C4-2B (cell line): ENCODE results near the gene DRP2.
"Not testable (repeated sequence)": the region's sequence is repeated elsewhere in the genome, so short reads cannot be mapped to it uniquely, and the experiment has no call there.

Experiments
- H3K27ac ChIP-seq: fragments of 450-650 bp; 2 replicates; pipeline ENCODE4 v1.5.1; 2017
- CTCF ChIP-seq: fragments of 450-650 bp; conservative IDR thresholded peaks from 2 replicates; pipeline ENCODE4 v1.5.1; 2017; ENCODE audit warnings: mild to moderate bottlenecking
- ZFX ChIP-seq: fragments of 450-650 bp; IDR thresholded peaks from 2 replicates; pipeline ENCODE4 v1.6.1; 2017

Gene DRP2

GRCh38 chrX:101219116-101219863 lies at the start of gene DRP2:
Gene DRP2, plus strand, starts transcription at chrX:101219786. Its CDS starts 11,862 bp downstream, at chrX:101231648.
- H3K27ac ChIP-seq: no peak within 1 kb of the TSS

GRCh38 chrX:101171883-101172400 lies 47.6 kb upstream of the DRP2 start:
- no peak overlapping the region for H3K27ac ChIP-seq
- TF ChIP-seq CTCF (no peak), ZFX (no peak)

More at GRCh38 chrX:101219116-101219863, at the start of gene DRP2:
- no peak for TF ChIP-seq ZFX
- TF ChIP-seq CTCF: no peak

- TF ChIP-seq ZFX: no peak
- no peak for TF ChIP-seq CTCF
- peak overlapping the region; percentile 69 for H3K27ac ChIP-seq
Observed at GRCh38 chrX:101176439-101176838, 43.1 kb upstream of the DRP2 start.

GRCh38 chrX:101184876-101185275 lies 34.7 kb upstream of the DRP2 start:
- H3K27ac ChIP-seq: not testable (repeated sequence)

GRCh38 chrX:101187961-101188360 lies 31.6 kb upstream of the DRP2 start:
- H3K27ac ChIP-seq: not testable (repeated sequence)

GRCh38 chrX:101190736-101191135 lies 28.9 kb upstream of the DRP2 start:
- no peak for TF ChIP-seq CTCF
- TF ChIP-seq ZFX: no peak

GRCh38 chrX:101191217-101191750 lies 28.3 kb upstream of the DRP2 start:
- TF ChIP-seq CTCF (no peak), ZFX (no peak)
- no peak overlapping the region for H3K27ac ChIP-seq

More at GRCh38 chrX:101190736-101191135, 28.9 kb upstream of the DRP2 start:
- no peak overlapping the region for H3K27ac ChIP-seq

- no peak for TF ChIP-seq ZFX
- no peak for TF ChIP-seq CTCF
- H3K27ac ChIP-seq: no peak overlapping the region
Observed at GRCh38 chrX:101195442-101196173, 24.0 kb upstream of the DRP2 start.
